Measurements from ENCODE around the gene UBAC2.

UBAC2 gene

GRCh38 chr13:99250982-99251825 lies 50.5 kb downstream of the UBAC2 start:
- no peak for FAIRE-seq

GRCh38 chr13:99251921-99252320 lies 51.3 kb downstream of the UBAC2 start:
- FAIRE-seq = no peak

- FAIRE-seq = no peak
Observed at GRCh38 chr13:99254830-99255229, 54.2 kb downstream of the UBAC2 start.

GRCh38 chr13:99255271-99255670 lies 54.6 kb downstream of the UBAC2 start:
- FAIRE-seq = no peak

- FAIRE-seq = no peak
Observed at GRCh38 chr13:99256283-99256682, 55.6 kb downstream of the UBAC2 start.

GRCh38 chr13:99256709-99257108 lies 56.1 kb downstream of the UBAC2 start:
- no peak for FAIRE-seq

- no peak for FAIRE-seq
Observed at GRCh38 chr13:99257291-99257690, 56.6 kb downstream of the UBAC2 start.

GRCh38 chr13:99258210-99258860 lies 57.7 kb downstream of the UBAC2 start, which contains the start of gene GPR18:
TSS of gene GPR18 (minus strand) at chr13:99258379. CDS start at chr13:99255872, 2,507 bp downstream.
- FAIRE-seq = no peak

GRCh38 chr13:99258946-99259345 lies 58.3 kb downstream of the UBAC2 start:
- FAIRE-seq = no peak

GRCh38 chr13:99260216-99260615 lies 59.6 kb downstream of the UBAC2 start:
- FAIRE-seq = no peak

- no peak for FAIRE-seq
Observed at GRCh38 chr13:99261059-99261458, 60.4 kb downstream of the UBAC2 start.

GRCh38 chr13:99263126-99263785 lies 62.6 kb downstream of the UBAC2 start:
- no peak for FAIRE-seq

GRCh38 chr13:99264051-99264450 lies 63.4 kb downstream of the UBAC2 start:
- FAIRE-seq = no peak

GRCh38 chr13:99265162-99265800 lies 64.6 kb downstream of the UBAC2 start:
- FAIRE-seq = no peak

- peak; percentile 98 for FAIRE-seq
Observed at GRCh38 chr13:99265821-99266426, 65.3 kb downstream of the UBAC2 start.

- FAIRE-seq = no peak
Observed at GRCh38 chr13:99266827-99267226, 66.2 kb downstream of the UBAC2 start.

GRCh38 chr13:99267927-99268326 lies 67.3 kb downstream of the UBAC2 start:
- no peak for FAIRE-seq

- no peak for FAIRE-seq
Observed at GRCh38 chr13:99268822-99269221, 68.2 kb downstream of the UBAC2 start.

- peak; percentile 95 for FAIRE-seq
Observed at GRCh38 chr13:99269627-99270241, 69.1 kb downstream of the UBAC2 start.

- no peak for FAIRE-seq
Observed at GRCh38 chr13:99270518-99270917, 69.9 kb downstream of the UBAC2 start.

- FAIRE-seq = no peak
Observed at GRCh38 chr13:99271249-99271648, 70.6 kb downstream of the UBAC2 start.

GRCh38 chr13:99272481-99272880 lies 71.8 kb downstream of the UBAC2 start:
- no peak for FAIRE-seq
